NCI-H2029 (cell line): ENCODE measurements around the gene COL4A6.

Experiments
- DNase-seq: peaks from one replicate; lab custom pipeline; 2025; lab: John Stamatoyannopoulos, UW

Gene COL4A6

GRCh38 chrX:108216919-108217571 is 221.2 kb downstream of the COL4A6 start:
- DNase-seq = no peak

- DNase-seq = no peak
Observed at GRCh38 chrX:108216405-108216804, 221.8 kb downstream of the COL4A6 start.

- DNase-seq = no peak
Observed at GRCh38 chrX:108211301-108211700, 226.9 kb downstream of the COL4A6 start.

GRCh38 chrX:108209006-108209554 is 229.1 kb downstream of the COL4A6 start:
- DNase-seq = no peak

- no peak for DNase-seq
Observed at GRCh38 chrX:108203540-108203939, 234.7 kb downstream of the COL4A6 start.

- peak; percentile 4 for DNase-seq
Observed at GRCh38 chrX:108199691-108200090, 238.5 kb downstream of the COL4A6 start.

GRCh38 chrX:108199041-108199440 is 239.2 kb downstream of the COL4A6 start:
- DNase-seq = no peak

- DNase-seq = no peak
Observed at GRCh38 chrX:108198420-108198819, 239.8 kb downstream of the COL4A6 start.

- no peak for DNase-seq
Observed at GRCh38 chrX:108186811-108187210, 251.4 kb downstream of the COL4A6 start.

GRCh38 chrX:108178143-108178498 is 260.1 kb downstream of the COL4A6 start:
- no peak for DNase-seq

GRCh38 chrX:108177351-108178142 is 260.7 kb downstream of the COL4A6 start:
- no peak for DNase-seq

GRCh38 chrX:108173874-108174273 is 264.3 kb downstream of the COL4A6 start:
- DNase-seq = no peak

GRCh38 chrX:108171671-108172070 is 266.6 kb downstream of the COL4A6 start:
- DNase-seq = no peak

- no peak for DNase-seq
Observed at GRCh38 chrX:108169768-108170167, 268.5 kb downstream of the COL4A6 start.

GRCh38 chrX:108168961-108169740 is 269.1 kb downstream of the COL4A6 start:
- DNase-seq = no peak

GRCh38 chrX:108167211-108167872 is 270.9 kb downstream of the COL4A6 start:
- no peak for DNase-seq

GRCh38 chrX:108165383-108166111 is 272.7 kb downstream of the COL4A6 start:
- DNase-seq = no peak

- no peak for DNase-seq
Observed at GRCh38 chrX:108163333-108164082, 274.7 kb downstream of the COL4A6 start.

- DNase-seq = no peak
Observed at GRCh38 chrX:108162265-108162664, 276.0 kb downstream of the COL4A6 start.

GRCh38 chrX:108160309-108160708 is 277.9 kb downstream of the COL4A6 start:
- DNase-seq = no peak
